Cardiac septum (tissue), 1 donor: ENCODE measurements around the gene SMC5. TPM values are rescaled to one million over a fixed set of nuclear protein-coding genes. Genes with fewer than 3 reads are reported as not detected.

Experiments
- DNase-seq: peaks from one replicate; pipeline ENCODE4 v3.0.0-alpha.2; 2020; ENCODE audit warnings: low spot score
- intact Hi-C: fragments of 100-400 bp; cut with DNase I; formaldehyde crosslinking; loops from one replicate; pipeline ENCODE4 v1.14.0; 2022
- total RNA-seq: library from RNA; stranded (reverse); fragmentation: NEBNext Ultra II Directional; extraction: Animal tissue kit (Norgen Biotek cat#: 25700); gene quantifications from one replicate; pipeline ENCODE4 v1.2.1, GENCODE V29; 2021
- donor health status: DM: no; HTN: no; CAD: no.

Gene SMC5
- total RNA-seq, 1 donor from 2014 or later = 15.0 TPM

DNA sequence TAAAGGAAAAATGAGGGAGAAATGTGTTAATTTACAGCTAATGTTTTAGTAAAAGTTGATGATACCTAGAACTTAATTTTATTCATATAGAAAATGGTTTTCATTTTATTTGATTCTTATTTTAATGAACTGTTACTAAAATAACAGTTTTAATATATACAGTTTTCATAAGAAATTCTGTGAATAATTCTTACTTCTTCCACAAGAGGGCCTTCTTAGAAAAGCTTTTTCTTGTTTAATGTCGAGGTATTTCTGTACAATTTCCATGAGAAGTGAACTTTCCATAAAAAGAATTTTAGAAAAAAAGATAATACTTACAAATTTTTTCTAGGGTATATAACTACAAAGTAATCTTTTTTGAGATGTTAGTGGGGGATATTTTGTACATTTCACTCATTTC is 81.8 kb downstream of the SMC5 start:
- no peak for DNase-seq

DNA sequence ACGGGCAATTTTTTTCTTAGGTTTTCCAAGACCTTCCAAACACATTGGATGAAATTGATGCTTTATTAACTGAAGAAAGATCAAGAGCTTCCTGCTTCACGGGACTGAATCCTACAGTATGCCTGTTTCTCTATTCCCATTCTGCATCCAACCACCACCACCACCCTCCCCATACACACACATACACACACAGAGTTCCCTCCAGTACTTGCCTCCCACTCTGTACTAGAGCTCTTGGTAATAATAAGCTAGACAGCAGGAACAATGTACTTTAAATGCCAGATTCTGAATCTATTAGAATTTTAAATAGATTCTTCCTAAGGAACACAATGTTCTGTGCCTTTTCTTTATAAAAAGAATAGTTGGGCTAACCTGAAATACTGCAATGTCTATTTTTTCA is 88.3 kb downstream of the SMC5 start:
- DNase-seq = no peak
- intact Hi-C loops = no loop called here

More for the DNA sequence above, 81.8 kb downstream of the SMC5 start:
- intact Hi-C loops = no loop called here

DNA sequence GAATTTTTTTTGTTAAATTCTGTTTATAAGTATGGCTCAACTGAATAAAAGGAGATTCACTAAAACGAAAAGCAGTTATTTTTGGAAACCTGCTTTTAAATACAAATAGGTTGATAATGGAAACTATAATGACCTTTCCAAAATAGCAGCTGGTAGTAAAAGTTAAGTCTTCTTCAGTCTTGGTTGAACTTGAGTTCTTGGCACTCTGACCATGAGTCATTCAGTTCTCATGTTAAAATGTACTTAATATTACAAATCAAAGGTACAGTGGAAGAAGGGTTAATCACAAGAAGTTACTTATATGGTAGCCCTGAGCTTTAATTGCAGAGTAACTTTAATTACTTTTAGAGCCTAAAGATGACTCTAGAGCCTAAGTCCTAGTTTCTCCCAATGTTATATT is 93.6 kb downstream of the SMC5 start:
- no peak for DNase-seq
- intact Hi-C loops = loop anchor here (2.0 to 5.0 kb wide), 3 partner anchors 35 to 250 kb away; no protein-coding TSS in a partner anchor

DNA sequence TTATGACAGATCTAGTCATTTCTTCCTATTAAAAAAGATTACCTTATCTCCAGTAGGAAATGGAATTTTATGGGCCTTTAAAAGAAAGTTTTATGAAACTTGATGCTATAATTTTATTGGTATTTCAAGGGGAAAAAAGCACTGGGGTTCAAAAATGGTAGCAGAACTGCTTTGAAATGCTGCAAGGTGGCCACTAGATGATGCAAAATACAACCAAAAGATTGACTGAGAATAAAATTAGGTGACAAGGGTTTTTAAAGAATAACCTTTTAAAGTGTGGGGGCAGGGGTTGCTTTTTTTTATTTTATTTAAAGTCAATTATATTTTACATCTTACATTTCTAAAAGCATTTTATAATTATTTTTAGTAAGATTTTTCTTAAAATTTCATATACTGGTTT is 94.0 kb downstream of the SMC5 start:
- intact Hi-C loops = loop anchor here (2.0 to 5.0 kb wide), 3 partner anchors 34 to 250 kb away; no protein-coding TSS in a partner anchor
- DNase-seq = no peak

DNA sequence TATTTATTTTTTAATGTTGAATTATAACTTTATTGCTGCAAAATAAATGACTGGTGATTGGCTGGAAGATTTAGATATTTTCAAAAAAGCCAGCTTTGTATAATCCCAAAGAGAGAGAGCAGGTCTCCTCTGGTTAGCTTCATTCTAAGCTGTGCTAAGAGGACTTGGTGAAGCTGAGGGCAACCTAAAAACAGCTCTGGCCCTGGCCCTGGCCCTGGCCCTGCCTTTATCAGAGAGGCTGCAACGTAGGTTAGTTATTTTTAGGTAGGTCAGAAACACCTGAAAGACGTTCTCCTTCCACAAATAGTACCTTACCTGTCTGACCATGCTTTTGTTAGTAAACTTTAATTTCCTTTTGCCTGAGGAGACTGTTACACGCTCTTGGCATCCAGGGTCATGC is 97.0 kb downstream of the SMC5 start:
- no peak for DNase-seq
- intact Hi-C loops = no loop called here

DNA sequence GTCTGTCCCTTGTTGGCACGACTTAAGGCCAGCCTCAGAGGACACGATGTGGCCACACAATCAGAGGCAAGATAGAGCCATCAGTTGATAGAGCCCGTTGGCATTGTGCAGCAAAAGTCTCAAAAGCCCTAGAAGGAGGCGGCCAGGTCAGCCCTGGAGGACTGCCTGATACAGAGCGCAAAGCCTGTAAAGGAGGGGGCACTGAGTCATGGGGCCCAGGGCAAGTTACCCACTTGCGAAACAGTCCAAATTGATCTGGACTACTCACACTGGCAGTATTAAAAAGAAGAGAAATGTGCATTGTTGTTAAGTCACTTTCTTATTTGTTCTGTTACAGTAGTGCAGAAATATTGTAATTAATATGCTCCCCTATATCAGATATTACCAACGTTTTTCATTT is 104.2 kb downstream of the SMC5 start:
- intact Hi-C loops = no loop called here
- DNase-seq = no peak

DNA sequence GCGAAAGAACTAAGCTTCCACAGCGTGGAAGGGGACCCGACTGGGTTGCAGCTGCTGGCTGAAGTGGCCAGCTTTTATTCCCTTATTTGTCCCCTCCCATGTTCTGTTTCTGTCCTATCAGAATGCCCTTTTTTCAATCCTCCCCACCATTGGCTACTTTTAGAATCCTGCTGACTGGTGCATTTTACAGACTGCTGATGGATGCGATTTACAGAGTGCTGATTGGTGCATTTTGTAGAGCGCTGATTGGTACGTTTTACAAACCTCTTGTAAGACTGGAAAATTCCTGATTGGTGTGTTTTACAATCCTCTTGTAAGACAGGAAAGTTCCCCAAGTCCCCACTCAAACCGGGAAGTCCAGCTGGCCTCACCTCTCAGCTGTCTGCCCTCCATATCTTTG is 105.0 kb downstream of the SMC5 start:
- intact Hi-C loops = no loop called here
- no peak for DNase-seq

DNA sequence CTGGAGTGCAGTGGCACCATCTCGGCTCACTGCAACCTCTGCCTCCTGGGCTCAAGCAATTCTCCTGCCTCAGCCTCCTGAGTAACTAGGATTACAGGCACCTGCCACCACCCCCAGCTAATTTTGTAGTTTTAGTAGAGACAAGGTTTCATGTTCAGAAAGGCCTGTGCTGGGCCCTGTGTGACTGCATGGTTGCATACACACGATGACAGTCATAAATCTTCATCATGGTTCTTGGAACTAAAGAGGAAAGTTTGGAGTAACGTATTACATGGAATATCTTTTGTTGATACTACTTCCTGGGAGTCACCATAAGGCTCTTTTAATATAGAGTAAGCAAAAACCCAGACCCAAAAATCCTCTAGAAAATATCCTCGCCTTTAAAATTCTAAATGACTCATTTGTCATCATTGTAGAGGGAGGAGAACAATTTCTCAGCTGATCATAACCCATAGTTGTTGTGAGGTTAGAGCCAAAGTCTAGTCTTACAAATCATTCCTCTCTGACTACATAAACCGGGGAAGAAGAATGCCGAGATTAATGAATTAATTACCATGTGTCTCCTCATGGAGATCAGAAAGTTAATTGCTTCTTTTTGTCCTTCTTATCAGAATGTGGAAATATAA is 108.6 kb downstream of the SMC5 start:
- DNase-seq = no peak
- intact Hi-C loops = no loop called here

DNA sequence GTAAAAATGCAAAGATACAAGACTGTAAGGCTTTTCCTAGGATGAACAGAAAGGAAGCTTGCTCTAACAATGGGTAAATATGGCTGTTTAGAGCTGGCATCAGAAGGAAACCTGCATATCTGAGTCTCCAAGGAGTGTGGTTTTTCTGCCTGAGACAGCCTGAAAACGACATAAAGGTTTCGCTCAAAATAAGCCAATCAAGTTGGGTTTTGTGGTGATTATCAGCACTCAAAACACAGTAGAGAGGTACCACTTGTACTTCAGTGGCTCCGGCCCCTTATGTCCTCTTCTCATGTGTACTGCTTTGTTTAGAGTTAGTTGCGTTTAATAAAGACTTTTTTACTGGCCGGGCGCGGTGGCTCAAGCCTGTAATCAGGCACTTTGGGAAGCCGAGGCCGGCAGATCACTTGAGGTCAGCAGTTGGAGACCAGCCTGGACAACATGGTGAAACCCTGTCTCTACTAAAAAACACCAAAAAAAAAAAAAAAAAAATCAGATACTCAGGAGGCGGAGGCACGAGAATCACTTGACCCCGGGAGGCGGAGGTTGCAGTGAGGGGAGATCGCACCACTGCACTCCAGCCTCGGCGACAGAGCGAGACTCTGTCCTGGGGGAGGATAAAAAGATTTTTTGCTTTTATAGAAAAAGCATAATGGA is 116.3 kb downstream of the SMC5 start:
- intact Hi-C loops = no loop called here
- no peak for DNase-seq

DNA sequence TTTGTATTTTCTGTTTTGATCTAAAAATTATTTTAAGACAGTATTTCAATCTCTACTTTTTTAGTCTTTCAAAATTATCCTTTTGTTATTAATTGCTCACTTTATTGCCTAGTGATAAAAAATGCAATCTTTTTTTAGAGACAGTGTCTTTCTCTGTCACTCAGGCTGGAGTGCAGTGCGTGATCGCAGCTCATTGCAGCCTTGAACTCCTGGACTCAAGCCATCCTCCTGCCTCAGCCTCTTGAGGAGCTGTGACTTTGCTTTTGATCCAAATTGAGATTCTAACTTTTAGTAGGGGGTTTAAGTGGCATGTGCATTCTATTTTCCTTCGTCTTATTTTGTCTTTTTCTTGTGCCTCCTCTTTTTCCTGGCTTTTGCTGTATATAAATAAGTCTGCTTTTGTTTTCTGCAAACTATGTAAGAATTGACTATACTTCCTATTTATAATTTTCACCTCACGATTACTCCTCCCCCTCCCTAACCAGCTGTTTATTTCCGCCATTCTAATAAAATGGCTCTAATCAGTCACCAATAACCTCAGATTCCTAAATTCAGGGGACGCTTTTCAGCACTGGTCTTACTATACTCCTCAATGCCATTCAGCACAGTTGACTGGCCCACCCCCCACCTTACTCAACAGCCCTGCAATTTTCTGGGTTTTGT is 123.4 kb downstream of the SMC5 start:
- no peak for DNase-seq
- intact Hi-C loops = no loop called here

DNA sequence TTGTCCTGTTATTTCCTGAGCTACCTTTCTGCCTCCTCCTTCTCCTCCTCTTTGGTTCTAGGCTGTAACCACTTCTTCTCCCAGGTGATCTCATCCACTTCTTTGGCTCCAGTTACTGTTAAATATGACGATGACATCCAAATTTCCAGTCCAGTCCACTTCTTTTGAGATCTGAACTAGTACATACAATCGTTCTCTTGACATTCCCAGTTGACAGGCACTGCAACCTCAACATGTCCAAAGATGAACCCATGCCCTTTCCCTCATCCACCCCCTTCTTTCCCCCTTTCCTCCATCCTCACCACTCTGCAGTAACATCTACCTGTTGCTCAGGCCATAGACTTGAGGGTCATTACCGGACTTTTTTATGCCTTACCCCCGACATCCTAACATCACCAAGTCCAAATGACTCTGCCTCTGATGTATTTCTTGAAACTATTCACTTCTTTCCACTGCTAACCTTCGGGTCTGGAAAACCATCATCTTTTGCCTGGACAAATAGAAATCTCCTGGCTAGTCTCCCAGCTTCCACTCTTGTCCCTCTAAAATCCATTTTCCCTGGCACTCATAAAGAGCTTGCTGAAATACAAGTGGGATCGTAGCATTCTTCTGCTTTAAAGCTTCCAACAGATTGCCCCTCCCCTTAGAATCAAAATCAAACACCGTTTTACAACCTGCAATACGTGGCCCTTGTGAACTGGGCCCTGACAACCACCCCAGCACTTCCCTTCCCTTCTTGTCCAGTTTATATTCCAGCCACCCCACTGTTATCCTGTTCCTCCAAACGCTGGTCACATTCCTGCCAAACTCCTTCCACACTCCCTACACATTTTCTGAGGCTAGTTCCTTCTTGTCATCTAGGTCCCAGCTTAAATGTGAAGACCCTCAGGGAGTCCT is 124.2 kb downstream of the SMC5 start:
- intact Hi-C loops = no loop called here
- DNase-seq = no peak

DNA sequence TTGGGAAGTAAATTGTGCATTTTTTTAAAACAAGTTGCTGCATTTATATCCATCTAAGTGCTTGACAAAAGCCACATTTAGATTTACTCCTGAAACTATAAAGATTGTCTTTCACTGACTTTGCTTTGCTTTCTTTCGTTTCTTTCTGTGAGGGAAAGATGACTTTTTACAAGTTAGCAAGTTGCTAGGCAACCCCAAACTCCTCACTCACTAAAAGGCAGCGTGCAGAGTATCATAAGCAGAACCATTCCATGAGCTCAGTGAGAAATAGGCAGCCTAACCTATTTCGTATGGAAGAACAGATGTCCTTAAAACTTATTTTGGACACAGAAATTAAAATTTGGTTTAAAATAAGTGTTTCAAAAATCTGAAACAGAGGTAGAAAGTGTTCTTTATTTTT is 126.6 kb downstream of the SMC5 start:
- intact Hi-C loops = loop anchor here (5.0 kb wide), 1 partner anchor 33 kb away; no protein-coding TSS in a partner anchor

DNA sequence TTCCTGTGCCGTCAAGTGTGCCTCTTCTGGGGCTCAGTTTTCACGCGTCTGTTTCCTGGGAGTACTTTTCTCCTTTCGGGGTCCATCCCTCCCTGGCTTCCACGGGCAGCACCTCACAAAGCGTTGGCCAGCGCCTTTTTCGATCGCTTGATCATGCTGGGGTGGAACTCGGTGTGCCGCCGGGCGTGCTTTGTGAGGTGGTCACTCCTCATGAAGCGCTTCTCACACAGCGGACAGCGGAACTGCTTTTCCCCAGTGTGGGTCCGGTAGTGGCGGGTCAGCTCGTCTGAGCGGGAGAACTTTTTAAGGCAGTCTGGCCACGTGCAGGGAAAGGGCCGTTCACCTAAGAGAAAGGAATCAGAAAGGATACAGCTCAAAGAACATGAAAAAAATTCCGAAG is 128.9 kb downstream of the SMC5 start:
- no peak for DNase-seq
- intact Hi-C loops = loop anchor here (5.0 kb wide), 1 partner anchor 35 kb away; no protein-coding TSS in a partner anchor

More for the DNA sequence above, 126.6 kb downstream of the SMC5 start:
- DNase-seq = no peak

DNA sequence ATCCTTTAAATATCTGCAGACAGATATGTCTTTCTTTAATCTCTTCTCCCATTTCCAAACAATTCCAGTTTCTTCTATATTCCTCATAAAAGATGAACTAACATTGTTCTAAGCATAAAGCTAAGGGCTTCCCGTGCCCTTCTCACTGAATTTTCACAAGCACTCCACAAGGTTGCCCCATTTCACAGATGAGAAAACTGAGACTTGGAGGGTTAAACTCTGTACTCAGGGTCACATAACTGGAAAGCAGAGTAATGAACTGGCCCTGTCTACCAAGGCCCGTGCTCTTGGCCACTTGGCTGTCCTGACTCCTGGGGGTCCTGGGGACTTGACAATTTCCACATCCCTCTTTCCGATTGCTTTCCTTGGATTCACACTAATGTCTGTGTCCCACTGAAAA is 130.4 kb downstream of the SMC5 start:
- intact Hi-C loops = loop anchor here (5.0 kb wide), 1 partner anchor 37 kb away; no protein-coding TSS in a partner anchor
- DNase-seq = no peak

DNA sequence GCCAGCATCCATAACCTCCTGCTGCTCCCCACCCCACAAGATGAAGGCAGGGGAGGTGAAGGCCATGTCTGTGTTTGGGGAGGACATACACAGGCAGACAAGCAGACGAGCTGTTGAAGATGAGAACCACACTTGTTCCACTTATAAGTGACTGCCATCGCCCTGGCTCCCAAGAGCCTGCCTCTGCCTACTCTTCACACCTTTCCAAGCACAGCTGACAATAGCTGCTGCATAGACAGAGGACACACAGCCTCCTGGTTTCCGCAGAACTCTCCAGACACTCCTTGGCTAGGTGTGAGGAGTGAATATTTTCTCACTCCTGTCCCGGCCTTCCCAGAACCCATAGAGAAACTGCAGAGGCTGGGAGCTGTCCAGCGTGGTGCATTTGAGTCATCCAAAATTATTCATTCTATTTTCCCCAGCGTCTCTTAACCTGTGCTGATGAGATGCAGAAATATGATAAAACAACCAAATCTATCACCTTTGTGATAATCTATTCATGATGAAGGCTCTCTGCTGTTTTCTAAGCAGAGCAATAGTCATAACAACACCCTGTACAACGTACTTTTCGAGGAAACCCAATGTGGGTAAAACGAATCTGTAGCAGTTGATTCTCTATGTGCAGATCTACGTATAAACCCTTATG is 131.0 kb downstream of the SMC5 start:
- no peak for DNase-seq
- intact Hi-C loops = loop anchor here (5.0 kb wide), 1 partner anchor 37 kb away; no protein-coding TSS in a partner anchor

DNA sequence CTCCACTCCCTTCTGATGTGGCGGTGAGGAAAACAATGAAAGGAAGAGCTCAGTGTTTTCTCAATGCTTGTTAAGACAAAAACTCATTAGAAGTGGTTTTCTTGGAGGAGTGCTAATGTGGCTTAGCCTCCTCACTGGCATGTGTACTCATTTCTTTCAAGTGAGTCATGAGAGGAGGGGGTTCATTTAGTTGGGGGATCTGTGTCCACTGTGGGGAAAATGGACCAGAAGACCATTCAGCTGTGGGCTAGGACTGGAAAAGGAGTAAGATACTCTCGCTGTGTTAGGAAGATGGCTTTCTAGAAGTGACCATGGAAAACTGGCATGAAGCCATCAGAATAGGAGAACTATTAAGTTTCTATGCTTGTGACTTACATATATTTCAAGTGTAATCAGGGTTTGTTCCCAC is 132.2 kb downstream of the SMC5 start:
- intact Hi-C loops = no loop called here
- DNase-seq = no peak

DNA sequence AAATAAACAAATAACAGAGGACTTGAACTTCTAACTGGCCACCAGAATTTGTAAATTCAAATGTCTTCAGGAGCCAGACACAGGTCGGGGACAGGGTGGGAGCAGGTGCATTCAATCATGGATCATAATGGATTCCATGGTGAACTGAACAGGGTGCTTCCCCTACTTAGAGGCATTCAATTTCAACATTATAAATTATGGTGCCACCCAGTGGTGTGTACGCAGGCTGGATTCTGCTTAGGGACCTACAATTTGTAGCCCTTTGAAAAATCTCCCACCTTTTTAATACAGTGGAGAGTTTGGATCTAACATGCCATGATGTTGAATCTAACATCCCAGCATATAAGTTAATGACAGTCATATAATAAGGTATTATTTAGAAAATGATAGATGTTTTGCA is 133.4 kb downstream of the SMC5 start:
- intact Hi-C loops = no loop called here

DNA sequence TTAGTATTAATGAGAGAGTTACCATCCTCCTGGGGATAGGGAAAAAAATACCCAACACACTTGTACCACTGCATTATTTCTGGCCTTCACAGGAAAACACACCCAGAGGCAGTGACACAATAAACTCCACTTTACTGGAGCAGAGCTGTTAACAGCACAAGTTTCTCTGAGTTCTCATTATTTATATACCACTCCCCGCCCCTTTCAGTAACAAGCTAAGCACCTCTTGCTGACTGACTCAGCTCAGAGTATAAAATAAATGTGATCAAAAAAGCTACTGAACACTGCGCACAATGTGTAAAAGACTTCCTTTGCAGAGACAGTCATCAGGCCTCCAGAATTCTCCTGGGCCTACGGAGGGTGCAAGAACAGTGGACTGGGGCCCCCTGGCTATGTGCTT is 134.1 kb downstream of the SMC5 start:
- intact Hi-C loops = no loop called here
- DNase-seq = no peak

More for the DNA sequence above, 133.4 kb downstream of the SMC5 start:
- no peak for DNase-seq

DNA sequence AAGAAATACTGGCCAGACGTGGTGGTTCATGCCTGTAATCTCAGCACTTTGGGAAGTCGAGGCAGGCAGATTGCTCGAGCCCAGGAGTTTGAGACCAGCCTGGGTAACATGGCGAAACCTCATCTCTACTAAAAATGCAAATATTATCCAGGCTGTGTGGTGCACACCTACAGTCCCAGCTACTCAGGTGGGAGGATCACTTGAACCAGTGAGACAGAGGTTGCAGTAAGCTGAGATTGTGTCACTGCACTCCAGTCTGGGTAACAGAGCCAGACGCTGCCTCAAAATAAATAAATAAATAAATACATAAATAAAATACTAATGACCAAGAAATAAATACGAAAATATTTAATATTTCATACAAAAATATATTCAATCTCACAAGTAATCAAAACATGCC is 136.9 kb downstream of the SMC5 start:
- DNase-seq = no peak
- intact Hi-C loops = no loop called here
